GM18511 (cell line): Measurements from ENCODE around the gene TMEM214.
"Not testable (repeated sequence)": the region's sequence is repeated elsewhere in the genome, so short reads cannot be mapped to it uniquely, and the experiment has no call there.

ENCODE experiments used
- ATAC-seq: cut with Tn5 transposase; IDR thresholded peaks from one replicate; pipeline ENCODE4 v1.9.1; 2021; ENCODE audit warnings: mild to moderate bottlenecking, moderate library complexity; ENCODE audit not compliant: unreplicated experiment

Gene TMEM214

GRCh38 chr2:27067385-27067784 lies 34.6 kb downstream of the TMEM214 start:
- no peak for ATAC-seq

GRCh38 chr2:27069436-27069835 lies 36.7 kb downstream of the TMEM214 start:
- no peak for ATAC-seq

- ATAC-seq, result no peak
Measured at GRCh38 chr2:27069961-27070618, 37.3 kb downstream of the TMEM214 start.

GRCh38 chr2:27070653-27071276 lies 38.0 kb downstream of the TMEM214 start:
- peak; percentile 15 for ATAC-seq

GRCh38 chr2:27071277-27071989 lies 38.7 kb downstream of the TMEM214 start, which contains the start of gene OST4:
TSS of gene OST4 (minus strand) at chr2:27071654.
- ATAC-seq, result peak; percentile 87

GRCh38 chr2:27071990-27072830 lies 39.4 kb downstream of the TMEM214 start:
- peak; percentile 27 for ATAC-seq

GRCh38 chr2:27072920-27073319 lies 40.2 kb downstream of the TMEM214 start:
- no peak for ATAC-seq

GRCh38 chr2:27073782-27074181 lies 41.0 kb downstream of the TMEM214 start:
- no peak for ATAC-seq

GRCh38 chr2:27074738-27075565 lies 42.2 kb downstream of the TMEM214 start:
- ATAC-seq, result no peak

- not testable (repeated sequence) for ATAC-seq
Measured at GRCh38 chr2:27075566-27075871, 42.8 kb downstream of the TMEM214 start.

GRCh38 chr2:27076323-27076722 lies 43.6 kb downstream of the TMEM214 start:
- ATAC-seq, result no peak

- no peak for ATAC-seq
Measured at GRCh38 chr2:27077231-27077630, 44.5 kb downstream of the TMEM214 start.

- no peak for ATAC-seq
Measured at GRCh38 chr2:27078267-27079194, 45.8 kb downstream of the TMEM214 start, which contains the start of gene EMILIN1. TSS of gene EMILIN1 (plus strand) at chr2:27078615. CDS start at chr2:27079066, 451 bp downstream.

- no peak for ATAC-seq
Measured at GRCh38 chr2:27079233-27080139, 46.7 kb downstream of the TMEM214 start.

- ATAC-seq, result no peak
Measured at GRCh38 chr2:27080140-27080469, 47.3 kb downstream of the TMEM214 start.

- ATAC-seq, result no peak
Measured at GRCh38 chr2:27080603-27080936, 47.8 kb downstream of the TMEM214 start.

GRCh38 chr2:27081984-27082772 lies 49.4 kb downstream of the TMEM214 start:
- no peak for ATAC-seq
